Measurements from ENCODE around the gene TNFAIP1. TPM values are rescaled to one million over a fixed set of nuclear protein-coding genes. Genes with fewer than 3 reads are reported as not detected.

Gene TNFAIP1
- total RNA-seq, 1 experiment from 2014 or later, result 34.6 TPM

DNA sequence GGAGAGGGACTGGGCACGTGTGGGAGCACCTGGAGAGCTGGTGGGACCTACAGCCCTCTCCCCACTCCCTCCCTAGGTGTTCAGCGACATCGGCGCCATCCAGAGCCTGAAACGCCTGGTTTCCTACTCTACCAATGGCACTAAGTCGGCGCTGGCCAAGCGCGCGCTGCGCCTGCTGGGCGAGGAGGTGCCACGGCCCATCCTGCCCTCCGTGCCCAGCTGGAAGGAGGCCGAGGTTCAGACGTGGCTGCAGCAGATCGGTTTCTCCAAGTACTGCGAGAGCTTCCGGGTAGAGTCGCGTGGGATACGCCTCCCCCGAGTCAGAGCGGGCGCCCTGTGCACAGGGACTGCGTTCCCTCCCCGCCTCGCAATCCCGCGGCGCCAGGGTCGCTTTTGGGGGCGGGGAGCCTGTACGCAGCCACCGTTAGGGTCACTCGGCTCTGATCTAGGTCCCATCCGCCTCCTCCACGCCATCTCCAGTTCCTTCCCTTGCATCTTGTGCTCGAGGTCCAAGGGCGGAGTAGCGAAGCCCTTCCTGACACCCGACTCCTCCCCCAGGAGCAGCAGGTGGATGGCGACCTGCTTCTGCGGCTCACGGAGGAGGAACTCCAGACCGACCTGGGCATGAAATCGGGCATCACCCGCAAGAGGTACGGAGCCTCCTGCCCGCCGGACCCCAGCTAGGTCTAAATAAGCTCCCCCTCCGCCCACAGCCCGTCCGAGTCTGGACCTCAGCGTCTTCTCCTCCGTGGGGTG is 48.9 kb downstream of the TNFAIP1 start:
- no peak overlapping the region for H3K27ac ChIP-seq
- H3K4me3 ChIP-seq, result no peak overlapping the region
- H3K36me3 ChIP-seq, result peaks cover 11% of the 10 kb centered on the region
- DNase-seq, result no peak
- no peaks in the 10 kb centered on the region for H3K27me3 ChIP-seq
- no peaks in the 10 kb centered on the region for H3K9me3 ChIP-seq (replicated peaks)
- H3K4me1 ChIP-seq, result no peaks in the 10 kb centered on the region

DNA sequence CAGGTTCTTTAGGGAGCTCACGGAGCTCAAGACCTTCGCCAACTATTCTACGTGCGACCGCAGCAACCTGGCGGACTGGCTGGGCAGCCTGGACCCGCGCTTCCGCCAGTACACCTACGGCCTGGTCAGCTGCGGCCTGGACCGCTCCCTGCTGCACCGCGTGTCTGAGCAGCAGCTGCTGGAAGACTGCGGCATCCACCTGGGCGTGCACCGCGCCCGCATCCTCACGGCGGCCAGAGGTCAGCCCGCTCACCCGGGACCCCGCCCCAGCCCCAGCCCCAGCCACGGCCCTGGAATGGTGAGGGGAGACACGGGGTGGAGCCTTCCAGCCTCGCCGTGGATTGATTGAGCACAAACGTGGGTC is 49.5 kb downstream of the TNFAIP1 start:
- no peaks in the 10 kb centered on the region for H3K27me3 ChIP-seq
- H3K36me3 ChIP-seq, result peaks cover 14% of the 10 kb centered on the region
- H3K9me3 ChIP-seq (replicated peaks), result no peaks in the 10 kb centered on the region
- no peak for DNase-seq
- H3K4me1 ChIP-seq, result no peaks in the 10 kb centered on the region
- H3K4me3 ChIP-seq, result no peak overlapping the region
- H3K27ac ChIP-seq, result no peak overlapping the region

DNA sequence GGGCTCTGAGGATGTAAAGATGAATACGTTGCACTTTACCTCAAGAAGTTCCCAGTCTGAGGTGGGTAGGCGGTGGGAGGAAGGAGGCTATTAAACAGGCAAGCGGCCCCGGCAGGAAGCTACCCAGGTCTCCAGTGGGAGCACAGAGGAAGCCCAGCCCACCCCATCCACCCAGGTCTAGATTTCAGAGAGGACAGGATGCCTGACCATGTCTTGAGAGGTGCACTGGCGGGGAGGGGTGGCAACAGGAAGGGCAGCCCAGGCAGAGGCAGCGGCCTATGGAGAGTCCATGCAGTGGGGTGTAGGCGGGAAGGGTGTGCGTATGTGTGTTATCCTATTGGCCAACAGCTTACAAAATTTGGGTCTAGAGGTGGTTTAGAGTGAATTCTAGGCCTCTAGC is 49.8 kb downstream of the TNFAIP1 start:
- Histone ChIP-seq H3K27me3 (no peaks in the 10 kb centered on the region), H3K27ac (no peak overlapping the region), H3K36me3 (peaks cover 17% of the 10 kb centered on the region), H3K4me3 (no peak overlapping the region), H3K9me3 (replicated peaks) (no peaks in the 10 kb centered on the region), H3K4me1 (no peaks in the 10 kb centered on the region)
- no peak for DNase-seq

DNA sequence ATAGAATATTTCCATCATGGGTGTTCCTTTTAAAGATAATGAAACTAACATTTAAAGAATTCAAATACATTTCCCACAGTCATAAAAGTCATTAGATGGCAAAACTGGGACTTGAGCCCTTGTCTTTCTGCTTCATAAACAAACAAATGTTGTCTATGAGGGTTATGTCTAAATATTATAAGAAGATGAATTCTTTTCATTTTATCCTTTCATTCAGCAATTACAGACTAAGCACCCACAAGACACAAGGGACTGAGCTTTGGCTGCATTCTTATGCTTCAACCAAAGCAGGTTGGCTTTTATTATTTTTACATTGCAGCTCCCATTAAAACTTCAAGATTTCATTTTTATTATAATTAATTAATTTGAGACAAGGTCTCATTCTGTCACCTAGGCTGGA is 50.8 kb downstream of the TNFAIP1 start:
- DNase-seq, result no peak
- Histone ChIP-seq H3K4me1 (no peaks in the 10 kb centered on the region), H3K4me3 (no peak overlapping the region), H3K36me3 (peaks cover 27% of the 10 kb centered on the region), H3K27ac (no peak overlapping the region), H3K9me3 (replicated peaks) (no peaks in the 10 kb centered on the region), H3K27me3 (no peaks in the 10 kb centered on the region)

DNA sequence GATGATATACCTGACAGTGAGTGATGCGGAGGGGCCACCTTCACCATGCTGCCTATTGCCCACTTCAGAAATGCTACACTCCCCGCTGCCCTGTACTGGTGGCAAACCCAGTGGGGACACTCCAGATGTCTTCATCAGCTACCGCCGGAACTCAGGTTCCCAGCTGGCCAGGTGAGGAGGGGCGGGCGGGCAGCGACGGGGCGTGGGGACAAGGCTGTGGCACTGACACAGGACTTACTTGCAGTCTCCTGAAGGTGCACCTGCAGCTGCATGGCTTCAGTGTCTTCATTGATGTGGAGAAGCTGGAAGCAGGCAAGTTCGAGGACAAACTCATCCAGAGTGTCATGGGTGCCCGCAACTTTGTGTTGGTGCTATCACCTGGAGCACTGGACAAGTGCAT is 52.5 kb downstream of the TNFAIP1 start:
- no peak for DNase-seq
- Histone ChIP-seq H3K36me3 (peaks cover 29% of the 10 kb centered on the region), H3K27me3 (no peaks in the 10 kb centered on the region), H3K4me1 (no peaks in the 10 kb centered on the region), H3K9me3 (replicated peaks) (no peaks in the 10 kb centered on the region), H3K4me3 (no peak overlapping the region), H3K27ac (no peak overlapping the region)

DNA sequence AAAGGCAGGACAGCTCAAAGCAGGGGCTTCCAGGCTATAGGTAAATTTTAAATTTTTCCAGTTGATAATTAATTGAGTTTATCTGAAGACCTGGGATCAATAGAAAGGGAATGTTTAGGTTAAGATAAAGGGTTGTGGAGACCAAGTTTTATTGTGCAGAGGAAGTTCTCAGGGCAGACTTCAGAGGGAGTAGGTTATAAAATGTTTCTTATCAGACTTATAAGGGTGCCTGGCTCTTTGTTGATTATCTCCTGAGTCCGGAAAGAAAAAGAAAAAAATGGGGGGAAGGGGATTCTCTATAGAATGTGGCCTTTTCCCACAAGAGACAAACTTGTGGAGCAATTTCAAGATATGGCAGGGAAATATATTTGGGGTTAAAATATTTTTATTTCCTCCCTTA is 54.6 kb downstream of the TNFAIP1 start:
- no peak for DNase-seq
- Histone ChIP-seq H3K9me3 (replicated peaks) (no peaks in the 10 kb centered on the region), H3K36me3 (peaks cover 33% of the 10 kb centered on the region), H3K4me3 (no peak overlapping the region), H3K27ac (no peak overlapping the region), H3K4me1 (no peaks in the 10 kb centered on the region), H3K27me3 (no peaks in the 10 kb centered on the region)

DNA sequence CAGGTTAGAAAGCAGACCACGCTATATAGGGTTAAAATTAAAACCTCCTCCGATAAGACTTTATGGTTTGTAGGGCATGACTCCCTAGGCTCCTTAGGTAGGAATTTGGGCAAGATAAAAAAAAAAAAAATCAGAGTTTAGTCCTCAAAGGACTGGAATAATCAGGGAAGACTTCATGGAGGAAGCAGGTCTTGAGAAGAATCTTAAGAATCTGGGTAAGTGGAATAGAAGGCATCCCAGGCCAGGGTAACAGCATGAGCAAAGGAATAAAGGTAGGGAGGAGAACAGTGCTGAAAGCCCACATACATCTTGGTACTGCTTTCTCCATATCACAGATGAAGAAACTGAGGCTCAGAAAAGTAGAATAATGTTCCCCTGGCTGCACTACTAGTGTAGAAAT is 55.0 kb downstream of the TNFAIP1 start:
- Histone ChIP-seq H3K4me1 (no peaks in the 10 kb centered on the region), H3K27me3 (no peaks in the 10 kb centered on the region), H3K4me3 (no peak overlapping the region), H3K36me3 (peaks cover 37% of the 10 kb centered on the region), H3K27ac (no peak overlapping the region), H3K9me3 (replicated peaks) (no peaks in the 10 kb centered on the region)
- DNase-seq, result no peak

DNA sequence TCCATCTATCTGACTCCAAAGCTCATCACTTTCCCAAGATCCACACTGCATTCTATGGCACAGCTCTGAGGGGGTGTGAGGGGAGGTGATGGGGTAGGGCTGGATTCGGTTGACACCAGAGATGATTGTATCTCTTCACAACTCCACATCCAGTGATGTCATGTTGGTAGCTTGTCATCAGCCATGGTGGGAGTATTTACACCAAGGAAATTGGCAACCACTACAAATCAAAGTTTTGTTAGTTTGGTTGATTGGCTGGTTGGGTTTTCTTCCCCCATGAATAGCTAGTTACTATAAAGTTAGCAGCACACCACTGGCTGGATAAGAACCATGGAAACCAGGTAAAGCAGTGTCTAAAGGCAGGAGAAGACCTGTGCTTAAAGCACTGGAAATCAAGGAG is 55.4 kb downstream of the TNFAIP1 start:
- DNase-seq, result no peak
- Histone ChIP-seq H3K9me3 (replicated peaks) (no peaks in the 10 kb centered on the region), H3K27ac (no peak overlapping the region), H3K4me3 (no peak overlapping the region), H3K36me3 (peaks cover 38% of the 10 kb centered on the region), H3K4me1 (no peaks in the 10 kb centered on the region), H3K27me3 (no peaks in the 10 kb centered on the region)

DNA sequence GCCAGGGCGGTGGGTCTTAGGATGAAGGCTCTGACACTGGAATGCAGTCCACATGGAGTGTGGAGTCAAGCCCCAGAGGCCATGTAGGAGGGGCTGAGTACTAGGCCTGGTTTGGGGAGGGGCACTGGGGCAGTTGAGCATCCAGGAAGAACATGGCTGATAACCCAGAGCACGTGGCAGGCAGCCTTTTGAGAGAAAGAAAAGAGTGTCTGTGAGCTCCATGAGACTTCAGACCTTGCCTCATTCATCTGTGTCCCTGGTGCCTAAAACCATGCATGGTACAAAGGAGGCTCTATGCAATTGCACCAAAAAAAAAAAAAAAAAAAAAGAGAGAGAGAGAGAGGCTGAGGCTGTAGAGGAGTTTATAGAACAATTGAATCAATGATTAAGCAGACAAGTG is 55.8 kb downstream of the TNFAIP1 start:
- no peaks in the 10 kb centered on the region for H3K4me1 ChIP-seq
- no peak overlapping the region for H3K4me3 ChIP-seq
- H3K36me3 ChIP-seq, result peaks cover 37% of the 10 kb centered on the region
- DNase-seq, result no peak
- H3K27ac ChIP-seq, result no peak overlapping the region
- no peaks in the 10 kb centered on the region for H3K27me3 ChIP-seq
- no peaks in the 10 kb centered on the region for H3K9me3 ChIP-seq (replicated peaks)

DNA sequence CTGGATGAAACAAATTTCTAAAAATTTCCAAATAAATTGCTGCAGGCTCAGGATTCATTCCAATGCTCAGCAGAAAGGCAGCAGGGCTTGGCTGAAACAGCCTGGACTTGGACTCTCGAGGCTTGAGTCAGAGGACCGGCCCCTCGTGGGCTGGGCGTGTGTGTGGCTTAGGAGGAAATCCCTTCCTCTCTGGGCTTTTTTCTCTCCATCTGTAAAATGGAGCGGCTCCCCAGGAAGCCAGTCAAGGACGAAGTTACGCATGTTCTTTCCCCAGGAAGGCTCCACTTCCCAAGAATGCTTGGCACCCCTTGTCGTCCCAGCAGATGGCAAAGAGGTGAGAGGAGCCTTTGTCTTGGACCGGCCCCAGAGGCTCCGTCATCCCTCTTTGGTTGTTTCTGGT is 56.9 kb downstream of the TNFAIP1 start:
- Histone ChIP-seq H3K9me3 (replicated peaks) (no peaks in the 10 kb centered on the region), H3K4me3 (no peak overlapping the region), H3K27ac (no peak overlapping the region), H3K36me3 (peaks cover 36% of the 10 kb centered on the region), H3K27me3 (no peaks in the 10 kb centered on the region), H3K4me1 (no peaks in the 10 kb centered on the region)
- DNase-seq, result no peak

DNA sequence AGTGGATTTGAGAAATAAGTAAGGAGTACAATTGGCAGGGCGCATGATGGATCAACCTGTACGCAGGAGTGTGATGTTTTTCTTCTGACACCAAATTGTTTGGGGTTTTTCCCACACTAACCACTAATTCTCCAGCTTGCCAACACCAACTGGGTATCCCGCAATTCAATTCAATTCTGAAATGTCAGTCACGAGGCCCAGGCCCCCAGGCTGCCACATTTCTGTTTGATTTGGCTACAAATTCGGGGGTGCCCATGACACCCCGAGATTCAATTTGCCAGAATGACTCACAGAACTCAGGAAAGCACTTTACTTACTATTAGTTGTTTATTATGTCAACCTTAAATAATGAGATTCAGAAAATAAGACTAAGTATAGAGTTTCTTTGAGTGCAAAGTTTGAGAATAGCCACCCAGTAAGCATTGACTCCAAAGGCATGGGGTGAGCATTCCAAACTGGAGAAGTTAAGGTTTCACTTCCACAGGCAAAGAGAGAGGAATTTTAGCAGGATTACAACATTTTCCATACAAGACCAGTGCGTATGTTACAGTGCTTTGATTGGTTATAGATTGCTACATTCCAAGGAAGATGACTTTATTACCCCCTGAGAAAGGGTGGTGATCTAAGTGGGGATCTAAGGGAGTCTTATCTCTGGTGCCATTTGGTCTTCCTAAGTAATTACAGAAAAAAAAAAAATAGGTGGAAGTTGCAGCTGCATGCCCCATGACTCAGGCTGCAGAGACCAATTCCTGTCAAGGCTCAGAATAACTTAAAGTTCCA is 59.0 kb downstream of the TNFAIP1 start:
- H3K27ac ChIP-seq, result no peak overlapping the region
- no peak for DNase-seq
- H3K4me1 ChIP-seq, result peaks cover 7% of the 10 kb centered on the region
- H3K27me3 ChIP-seq, result no peaks in the 10 kb centered on the region
- H3K4me3 ChIP-seq, result no peak overlapping the region
- peaks cover 28% of the 10 kb centered on the region for H3K36me3 ChIP-seq
- no peaks in the 10 kb centered on the region for H3K9me3 ChIP-seq (replicated peaks)

DNA sequence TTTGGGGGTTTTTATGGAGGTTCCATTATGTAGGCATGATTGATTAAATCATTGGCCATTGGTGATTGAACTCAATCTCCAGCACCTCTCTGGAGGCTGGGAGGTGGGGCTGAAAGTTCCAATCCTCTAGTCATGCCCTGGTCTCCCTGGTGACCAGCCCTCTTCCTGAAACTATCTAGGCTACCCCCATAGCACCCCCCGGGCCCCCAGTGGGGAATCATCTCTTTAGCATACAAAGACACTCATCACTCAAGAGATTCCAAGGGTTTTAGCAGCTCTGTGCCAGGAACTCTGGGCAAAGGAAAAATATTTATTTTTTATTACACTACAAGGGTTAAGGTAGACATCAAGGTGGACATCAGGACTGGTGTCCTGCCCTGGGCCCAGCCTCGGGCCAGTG is 59.9 kb downstream of the TNFAIP1 start:
- H3K27ac ChIP-seq, result no peak overlapping the region
- DNase-seq, result no peak
- no peak overlapping the region for H3K4me3 ChIP-seq
- no peaks in the 10 kb centered on the region for H3K9me3 ChIP-seq (replicated peaks)
- H3K36me3 ChIP-seq, result peaks cover 22% of the 10 kb centered on the region
- H3K4me1 ChIP-seq, result peaks cover 7% of the 10 kb centered on the region
- H3K27me3 ChIP-seq, result no peaks in the 10 kb centered on the region

DNA sequence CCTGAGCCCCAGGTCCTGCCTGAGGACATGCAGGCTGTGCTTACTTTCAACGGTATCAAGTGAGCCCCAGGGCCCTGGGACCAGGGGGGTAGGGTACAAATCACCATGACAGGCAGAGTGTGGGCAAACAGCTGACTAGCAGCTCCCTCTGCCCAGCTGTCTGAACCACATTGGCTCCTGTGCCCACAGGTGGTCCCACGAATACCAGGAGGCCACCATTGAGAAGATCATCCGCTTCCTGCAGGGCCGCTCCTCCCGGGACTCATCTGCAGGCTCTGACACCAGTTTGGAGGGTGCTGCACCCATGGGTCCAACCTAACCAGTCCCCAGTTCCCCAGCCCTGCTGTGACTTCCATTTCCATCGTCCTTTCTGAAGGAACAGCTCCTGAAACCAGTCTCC is 60.4 kb downstream of the TNFAIP1 start:
- no peaks in the 10 kb centered on the region for H3K9me3 ChIP-seq (replicated peaks)
- no peaks in the 10 kb centered on the region for H3K27me3 ChIP-seq
- H3K36me3 ChIP-seq, result peaks cover 17% of the 10 kb centered on the region
- H3K27ac ChIP-seq, result no peak overlapping the region
- peaks cover 7% of the 10 kb centered on the region for H3K4me1 ChIP-seq
- no peak overlapping the region for H3K4me3 ChIP-seq
- no peak for DNase-seq

All from SJCRH30 (cell line).